Progenitor cell of endocrine pancreas (in vitro differentiated cells): ENCODE measurements around the gene ADM5. TPM values are rescaled to one million over a fixed set of nuclear protein-coding genes. Genes with fewer than 3 reads are reported as not detected.

Experiments used
- DNase-seq: peaks from one replicate; pipeline ENCODE4 v3.0.0; 2021; ENCODE audit warnings: low spot score; ENCODE audit not compliant: unreplicated experiment
- H3K27ac Mint-ChIP-seq: 2 replicates; pipeline ENCODE4 v1.8.0; 2021; ENCODE audit warnings: mild to moderate bottlenecking, moderate library complexity, mixed read lengths
- H3K27me3 Mint-ChIP-seq: 2 replicates; pipeline ENCODE4 v1.8.0; 2021; ENCODE audit warnings: mixed read lengths
- H3K36me3 Mint-ChIP-seq: 2 replicates; pipeline ENCODE4 v1.8.0; 2022; ENCODE audit warnings: mixed read lengths; ENCODE audit not compliant: insufficient read depth
- H3K4me1 Mint-ChIP-seq: 2 replicates; pipeline ENCODE4 v1.8.0; 2021; ENCODE audit warnings: low read depth, mixed read lengths
- H3K4me3 Mint-ChIP-seq: 2 replicates; pipeline ENCODE4 v1.8.0; 2021; ENCODE audit warnings: low read depth, mild to moderate bottlenecking, moderate library complexity, mixed read lengths
- H3K9me3 Mint-ChIP-seq: 2 replicates; pipeline ENCODE4 v1.8.0; 2021; ENCODE audit warnings: low read depth, mixed read lengths
- CTCF ChIP-seq: fragments of 200-600 bp; sonication (generic); IDR thresholded peaks from one replicate; pipeline ENCODE4 v1.5.0; 2021; ENCODE audit warnings: antibody characterized with exemption, mild to moderate bottlenecking; ENCODE audit not compliant: unreplicated experiment
- microRNA-seq: library from miRNA; unstranded; fragments of <30 nt; microRNA quantifications from one replicate; pipeline ENCODE4 v1.1.0, GENCODE V29; 2020; ENCODE audit warnings: borderline number of aligned reads; ENCODE audit not compliant: unreplicated experiment
- total RNA-seq: library from RNA; stranded (reverse); gene quantifications from 2 replicates; pipeline ENCODE4 v1.2.1, GENCODE V29; 2021

Gene ADM5
- total RNA-seq, 1 donor from 2014 or later, result 7.7 TPM

DNA sequence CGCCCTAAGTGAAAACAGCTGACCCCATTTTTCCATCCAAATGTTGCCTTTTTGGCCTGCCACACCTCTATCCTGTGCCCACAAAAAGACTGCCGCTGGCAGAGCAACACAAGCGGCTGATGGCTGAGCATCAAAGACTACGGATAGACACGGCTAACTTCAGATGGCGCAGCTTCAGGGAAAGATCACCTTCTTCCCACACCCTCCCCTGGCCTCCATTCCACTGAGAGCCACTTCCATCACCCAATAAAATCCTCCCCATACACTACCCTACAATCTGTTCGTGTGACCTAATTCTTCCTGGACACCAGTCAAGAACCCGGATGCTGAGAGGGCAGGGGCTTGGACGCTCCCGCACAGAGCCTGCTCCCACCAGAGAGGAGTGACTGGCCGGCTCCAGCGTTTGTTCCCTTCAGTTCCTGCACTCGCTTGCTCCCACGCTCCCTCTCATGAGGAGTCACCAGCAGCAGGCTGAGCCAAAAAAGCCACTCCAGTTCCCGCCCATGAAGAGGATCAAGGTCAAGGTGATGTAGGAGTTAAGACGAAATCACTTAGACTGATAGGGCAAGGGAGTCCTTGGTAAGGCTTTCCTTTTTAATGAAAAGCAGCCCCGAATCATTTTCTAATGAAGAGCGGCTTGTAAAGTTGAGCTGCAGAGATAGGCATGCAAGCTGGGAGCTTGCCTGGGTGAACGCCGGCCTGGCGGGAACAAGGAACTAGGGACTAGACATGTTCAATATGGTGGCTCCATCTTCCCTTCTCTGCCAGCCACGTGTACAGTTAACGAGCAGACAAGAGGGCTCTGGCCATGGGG lies 38.0 kb downstream of the ADM5 start:
- Mint-ChIP-seq H3K9me3 (no peaks in the 10 kb centered on the region), H3K27me3 (peaks cover 8% of the 10 kb centered on the region), H3K27ac (no peak overlapping the region), H3K4me1 (no peaks in the 10 kb centered on the region), H3K36me3 (no peaks in the 10 kb centered on the region), H3K4me3 (no peak overlapping the region)
- DNase-seq, result no peak
- no peak for TF ChIP-seq CTCF

- Mint-ChIP-seq H3K27me3 (peaks cover 8% of the 10 kb centered on the region), H3K27ac (no peak overlapping the region), H3K36me3 (no peaks in the 10 kb centered on the region), H3K4me3 (no peak overlapping the region), H3K9me3 (no peaks in the 10 kb centered on the region), H3K4me1 (no peaks in the 10 kb centered on the region)
- no peak for DNase-seq
- TF ChIP-seq CTCF, result no peak
Measured at GRCh38 chr19:49730166-49730565, 40.8 kb downstream of the ADM5 start.

DNA sequence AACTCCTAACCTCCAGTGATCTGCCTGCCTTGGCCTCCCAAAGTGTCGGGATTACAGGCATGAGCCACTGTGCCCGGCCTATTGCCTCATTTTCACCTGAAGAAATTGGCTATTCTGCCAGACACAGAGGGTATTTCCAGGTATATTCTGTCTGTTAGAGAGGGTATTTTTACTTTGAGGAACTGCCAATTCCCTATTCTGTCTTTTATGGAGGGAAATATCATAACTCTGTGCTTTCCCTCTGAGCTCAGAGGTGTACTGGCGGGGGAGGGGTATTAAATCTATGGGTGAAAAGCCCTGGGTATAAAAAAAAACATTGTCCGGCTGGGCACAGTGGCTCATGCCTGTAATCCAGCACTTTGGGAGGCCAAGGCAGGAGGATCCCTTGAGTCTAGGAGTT lies 48.9 kb downstream of the ADM5 start:
- no peaks in the 10 kb centered on the region for H3K36me3 Mint-ChIP-seq
- H3K27me3 Mint-ChIP-seq, result no peaks in the 10 kb centered on the region
- H3K4me3 Mint-ChIP-seq, result no peak overlapping the region
- no peaks in the 10 kb centered on the region for H3K4me1 Mint-ChIP-seq
- TF ChIP-seq CTCF, result no peak
- DNase-seq, result no peak
- no peaks in the 10 kb centered on the region for H3K9me3 Mint-ChIP-seq
- H3K27ac Mint-ChIP-seq, result no peak overlapping the region

DNA sequence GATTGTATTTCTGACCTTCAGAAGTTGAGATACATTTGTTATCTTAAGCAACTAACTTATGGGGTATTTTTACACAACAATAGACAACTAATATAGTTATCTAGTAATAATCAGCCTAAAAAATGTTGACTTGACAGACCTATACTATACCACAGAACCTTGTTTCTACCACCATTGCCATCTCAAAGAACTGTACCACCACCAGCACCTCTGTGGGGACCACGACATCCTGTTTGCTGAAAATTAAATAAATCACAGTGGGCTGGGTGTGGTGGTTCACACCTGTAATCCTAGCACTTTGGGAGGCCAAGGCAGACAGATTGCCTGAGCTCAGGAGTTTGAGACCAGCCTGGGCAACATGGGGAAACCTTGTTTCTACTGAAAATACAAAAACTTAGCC lies 49.7 kb downstream of the ADM5 start:
- Mint-ChIP-seq H3K4me3 (no peak overlapping the region), H3K27ac (no peak overlapping the region), H3K27me3 (no peaks in the 10 kb centered on the region), H3K9me3 (no peaks in the 10 kb centered on the region), H3K36me3 (no peaks in the 10 kb centered on the region), H3K4me1 (no peaks in the 10 kb centered on the region)
- TF ChIP-seq CTCF, result no peak
- no peak for DNase-seq

GRCh38 chr19:49739933-49740332 lies 50.5 kb downstream of the ADM5 start:
- Mint-ChIP-seq H3K36me3 (no peaks in the 10 kb centered on the region), H3K27me3 (no peaks in the 10 kb centered on the region), H3K9me3 (no peaks in the 10 kb centered on the region), H3K27ac (no peak overlapping the region), H3K4me3 (no peak overlapping the region), H3K4me1 (no peaks in the 10 kb centered on the region)
- no peak for TF ChIP-seq CTCF
- no peak for DNase-seq

Small RNAs within 50 kb of the gene (microRNA-seq; reads per million reads assigned to microRNA genes)
- 1.8 reads per million for gene MIR5088

Other genes starting within 250 kb of the ADM5 start
- 0.29 TPM in 2 replicates for gene SLC17A7, start 248.1 kb upstream of the ADM5 start, total RNA-seq
- 125 TPM in 2 replicates for gene PIH1D1, start 237.8 kb upstream of the ADM5 start, total RNA-seq
- gene ALDH16A1, start 236.4 kb upstream of the ADM5 start, total RNA-seq, result 44.2 and 46.0 TPM in 2 replicates
- 0.96 and 1.1 TPM in 2 replicates for gene FLT3LG, start 215.4 kb upstream of the ADM5 start, total RNA-seq
- gene RPL13A, start 202.0 kb upstream of the ADM5 start, total RNA-seq, result 2,665 and 2,783 TPM in 2 replicates
- 2,272 and 2,377 TPM in 2 replicates for gene RPS11, start 193.2 kb upstream of the ADM5 start, total RNA-seq
- gene FCGRT, start 176.9 kb upstream of the ADM5 start, total RNA-seq, result 153 and 169 TPM in 2 replicates
- 43.4 and 58.0 TPM in 2 replicates for gene RCN3, start 161.6 kb upstream of the ADM5 start, total RNA-seq
- gene NOSIP, start 109.0 kb upstream of the ADM5 start, total RNA-seq, result 75.0 and 82.1 TPM in 2 replicates
- gene PRRG2, start 108.3 kb upstream of the ADM5 start, total RNA-seq, result 6.8 and 8.3 TPM in 2 replicates
- gene PRR12, start 98.4 kb upstream of the ADM5 start, total RNA-seq, result 61.2 and 64.5 TPM in 2 replicates
- gene RRAS, start 49.5 kb upstream of the ADM5 start, total RNA-seq, result 2.6 and 3.9 TPM in 2 replicates
- gene SCAF1, start 47.4 kb upstream of the ADM5 start, total RNA-seq, result 83.2 and 90.7 TPM in 2 replicates
- gene IRF3, start 23.7 kb upstream of the ADM5 start, total RNA-seq, result 103 and 110 TPM in 2 replicates
- gene BCL2L12, start 23.7 kb upstream of the ADM5 start, total RNA-seq, result 58.5 and 59.0 TPM in 2 replicates
- gene PRMT1, start 12.3 kb upstream of the ADM5 start, total RNA-seq, result 299 and 306 TPM in 2 replicates
- 49.9 and 53.1 TPM in 2 replicates for gene CPT1C, start 1.5 kb downstream of the ADM5 start, total RNA-seq
- gene TSKS, start 73.7 kb downstream of the ADM5 start, total RNA-seq, result not detected in 2 replicates
- gene AP2A1, start 77.4 kb downstream of the ADM5 start, total RNA-seq, result 76.0 and 76.3 TPM in 2 replicates
- gene FUZ, start 123.7 kb downstream of the ADM5 start, total RNA-seq, result 37.8 and 40.0 TPM in 2 replicates
- gene MED25, start 128.7 kb downstream of the ADM5 start, total RNA-seq, result 136 and 141 TPM in 2 replicates
- gene PTOV1, start 161.6 kb downstream of the ADM5 start, total RNA-seq, result 518 and 564 TPM in 2 replicates
- gene PNKP, start 178.0 kb downstream of the ADM5 start, total RNA-seq, result 137 and 144 TPM in 2 replicates
- gene AKT1S1, start 187.8 kb downstream of the ADM5 start, total RNA-seq, result 41.5 and 48.8 TPM in 2 replicates
- gene TBC1D17, start 188.1 kb downstream of the ADM5 start, total RNA-seq, result 44.6 and 45.4 TPM in 2 replicates
- 0.24 and 0.40 TPM in 2 replicates for gene IL4I1, start 207.3 kb downstream of the ADM5 start, total RNA-seq
- 14.5 and 15.9 TPM in 2 replicates for gene ATF5, start 239.6 kb downstream of the ADM5 start, total RNA-seq
- gene NUP62, start 239.9 kb downstream of the ADM5 start, total RNA-seq, result 80.8 and 85.9 TPM in 2 replicates